ACC112 (cell line): Measurements from ENCODE around the gene ENC1.
A peak's percentile ranks its signal among the peaks of the same experiment; 100 is the strongest.

Experiments used
- H2AFZ ChIP-seq: fragments of 200-600 bp; sonication (generic); one replicate; pipeline ENCODE4 v1.6.0; 2017; ENCODE audit warnings: antibody characterized with exemption, low read length; ENCODE audit not compliant: unreplicated experiment
- H3K27ac ChIP-seq: fragments of 200-600 bp; sonication (generic); 2 replicates; pipeline ENCODE4 v1.5.1; 2014; ENCODE audit warnings: low read depth, mild to moderate bottlenecking, antibody characterized with exemption, low read length, moderate library complexity
- H3K27me3 ChIP-seq: fragments of 200-600 bp; sonication (generic); 2 replicates; pipeline ENCODE4 v1.6.1; 2014; ENCODE audit warnings: mild to moderate bottlenecking, antibody characterized with exemption, low read length, moderate library complexity, mixed read lengths; ENCODE audit not compliant: insufficient read depth
- H3K36me3 ChIP-seq: fragments of 200-600 bp; sonication (generic); 2 replicates; pipeline ENCODE4 v1.6.1; 2016; ENCODE audit warnings: mild to moderate bottlenecking, antibody characterized with exemption, low read length, moderate library complexity, mixed read lengths; ENCODE audit not compliant: insufficient read depth
- H3K4me1 ChIP-seq: fragments of 200-600 bp; sonication (generic); one replicate; pipeline ENCODE4 v1.6.1; 2016; ENCODE audit warnings: low read length, mixed read lengths; ENCODE audit not compliant: insufficient read depth, unreplicated experiment, control insufficient read depth
- H3K4me3 ChIP-seq: fragments of 200-600 bp; sonication (generic); 2 replicates; pipeline ENCODE4 v1.5.1; 2014; ENCODE audit warnings: mild to moderate bottlenecking, low read depth, low read length
- H3K79me2 ChIP-seq: fragments of 200-600 bp; sonication (generic); one replicate; pipeline ENCODE4 v1.6.0; 2016; ENCODE audit warnings: low read length; ENCODE audit not compliant: control insufficient read depth, unreplicated experiment, insufficient read depth

ENC1 gene

DNA sequence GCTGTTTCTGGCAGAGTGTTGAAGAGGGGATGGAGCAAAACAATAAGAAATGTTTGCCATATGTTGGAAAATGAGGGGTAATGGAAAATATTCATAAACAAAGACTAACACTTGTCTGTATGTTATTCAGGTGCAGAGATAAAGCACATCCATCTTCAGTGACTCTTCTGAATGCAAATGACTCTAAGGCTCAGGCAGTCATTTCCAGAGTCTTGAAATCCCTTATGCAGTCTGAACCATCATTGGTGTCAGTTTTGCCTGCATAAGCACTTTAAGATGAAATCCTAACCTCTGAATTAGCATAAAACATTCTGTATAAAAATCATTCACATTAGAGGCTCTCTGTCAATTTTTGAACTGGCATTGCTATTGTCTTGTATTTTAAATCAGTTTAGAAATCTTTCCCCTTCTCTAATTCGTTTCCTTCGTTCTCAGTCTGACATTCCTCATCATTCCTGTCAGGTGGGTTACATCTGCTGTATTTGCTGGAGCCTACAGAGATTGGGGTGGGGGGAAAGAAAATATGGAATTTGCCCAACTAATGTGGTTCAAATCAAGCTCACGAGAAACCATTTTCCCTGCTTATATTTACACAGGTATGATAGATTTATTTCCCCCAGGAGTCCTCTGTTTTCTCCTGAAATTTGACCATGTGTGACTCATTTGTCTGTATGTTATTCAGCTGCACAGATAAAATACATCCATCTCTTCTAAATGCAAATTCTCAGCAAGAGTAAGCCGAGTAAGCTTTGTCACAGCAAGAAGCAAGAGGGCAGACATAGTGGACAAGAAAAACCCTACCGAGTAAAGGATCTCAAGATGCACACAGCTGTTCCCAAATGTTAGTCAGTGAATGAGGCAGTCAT, 31.6 kb downstream of the ENC1 start:
- Histone ChIP-seq H3K27ac (no peak overlapping the region), H3K4me1 (no peaks in the 10 kb centered on the region), H3K79me2 (no peaks in the 10 kb centered on the region), H3K36me3 (no peaks in the 10 kb centered on the region), H3K4me3 (no peak overlapping the region), H2AFZ (no peak overlapping the region), H3K27me3 (no peaks in the 10 kb centered on the region)

DNA sequence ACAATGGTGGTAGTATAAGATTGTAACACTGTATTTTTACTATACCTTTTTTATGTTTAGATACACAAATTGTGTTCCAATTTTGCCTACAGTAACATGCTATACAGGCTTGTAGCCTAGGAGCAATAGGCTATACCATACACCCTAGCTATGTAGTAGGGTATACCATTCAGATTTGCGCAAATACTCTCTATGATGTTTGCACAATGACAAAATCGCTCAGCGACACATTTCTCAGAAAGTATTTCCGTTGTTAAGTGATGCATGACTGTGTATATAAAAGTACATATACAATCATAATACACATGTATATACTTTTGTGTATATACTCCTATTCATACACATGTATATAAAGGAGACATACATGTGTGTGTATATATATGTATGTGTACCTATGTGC, 34.8 kb downstream of the ENC1 start:
- no peak overlapping the region for H3K27ac ChIP-seq
- no peaks in the 10 kb centered on the region for H3K4me1 ChIP-seq
- no peak overlapping the region for H2AFZ ChIP-seq
- H3K36me3 ChIP-seq = no peaks in the 10 kb centered on the region
- H3K4me3 ChIP-seq = no peak overlapping the region
- no peaks in the 10 kb centered on the region for H3K79me2 ChIP-seq
- H3K27me3 ChIP-seq = no peaks in the 10 kb centered on the region

DNA sequence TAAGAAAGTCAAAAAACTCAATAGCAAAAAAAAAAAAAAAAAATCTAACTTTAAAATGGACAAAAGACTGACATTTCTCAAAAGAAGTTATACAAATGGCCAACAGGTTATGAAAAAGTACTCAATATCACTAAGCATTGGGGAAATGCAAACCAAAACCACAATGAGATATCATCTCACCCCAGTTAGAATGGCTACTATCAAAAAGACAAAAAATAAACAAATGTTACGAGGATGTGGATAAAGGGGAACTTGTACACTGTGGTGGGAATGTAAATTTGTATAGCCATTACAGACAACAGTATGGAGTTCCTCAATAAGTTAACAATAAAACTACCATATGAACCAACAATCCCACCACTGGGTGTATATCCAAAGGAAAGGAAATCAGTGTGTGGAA, 37.2 kb downstream of the ENC1 start:
- no peaks in the 10 kb centered on the region for H3K79me2 ChIP-seq
- no peaks in the 10 kb centered on the region for H3K4me1 ChIP-seq
- no peak overlapping the region for H2AFZ ChIP-seq
- no peak overlapping the region for H3K27ac ChIP-seq
- H3K36me3 ChIP-seq = no peaks in the 10 kb centered on the region
- H3K27me3 ChIP-seq = no peaks in the 10 kb centered on the region
- H3K4me3 ChIP-seq = no peak overlapping the region

DNA sequence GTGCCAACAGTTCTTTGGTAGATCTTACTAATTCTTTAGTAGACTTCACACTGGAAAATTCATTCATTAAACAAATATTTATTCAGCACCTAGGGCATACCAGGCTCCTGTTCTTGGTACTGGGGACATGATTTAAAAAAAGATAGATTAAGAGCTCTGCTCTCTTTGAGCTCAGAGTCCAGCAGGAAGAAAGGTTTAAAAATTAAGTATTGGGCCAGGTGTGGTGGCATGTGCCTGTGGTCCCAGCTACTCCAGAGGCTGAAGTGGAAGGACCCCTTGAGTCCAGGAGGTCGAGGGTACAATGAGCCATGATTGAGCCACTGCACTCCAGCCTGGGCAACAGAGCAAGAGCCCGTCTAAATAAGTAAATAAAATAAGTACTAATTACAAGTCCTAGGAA, 41.4 kb downstream of the ENC1 start:
- no peaks in the 10 kb centered on the region for H3K27me3 ChIP-seq
- H3K36me3 ChIP-seq = no peaks in the 10 kb centered on the region
- H3K4me3 ChIP-seq = no peak overlapping the region
- no peak overlapping the region for H2AFZ ChIP-seq
- H3K27ac ChIP-seq = no peak overlapping the region
- H3K79me2 ChIP-seq = no peaks in the 10 kb centered on the region
- peaks cover 12% of the 10 kb centered on the region for H3K4me1 ChIP-seq

DNA sequence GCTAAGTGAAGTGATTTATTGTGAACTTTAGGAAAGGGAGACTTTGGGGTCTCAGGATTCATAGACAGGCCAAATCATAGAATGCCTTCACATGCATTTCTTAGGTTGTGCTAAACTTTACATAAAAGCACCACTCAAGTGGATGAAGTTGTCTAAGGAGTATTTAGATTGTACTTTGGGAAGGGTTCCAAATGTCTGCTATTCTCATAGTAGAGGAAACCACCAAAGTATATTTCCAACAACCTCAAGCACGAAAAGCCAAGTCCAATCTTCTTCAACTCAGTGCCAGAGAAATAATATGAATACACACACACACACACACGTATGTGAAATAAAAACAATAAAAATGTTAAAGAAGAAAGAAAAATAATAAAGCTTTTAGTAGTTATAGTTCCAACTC, 41.8 kb downstream of the ENC1 start:
- Histone ChIP-seq H3K27me3 (no peaks in the 10 kb centered on the region), H3K36me3 (no peaks in the 10 kb centered on the region), H2AFZ (no peak overlapping the region)

DNA sequence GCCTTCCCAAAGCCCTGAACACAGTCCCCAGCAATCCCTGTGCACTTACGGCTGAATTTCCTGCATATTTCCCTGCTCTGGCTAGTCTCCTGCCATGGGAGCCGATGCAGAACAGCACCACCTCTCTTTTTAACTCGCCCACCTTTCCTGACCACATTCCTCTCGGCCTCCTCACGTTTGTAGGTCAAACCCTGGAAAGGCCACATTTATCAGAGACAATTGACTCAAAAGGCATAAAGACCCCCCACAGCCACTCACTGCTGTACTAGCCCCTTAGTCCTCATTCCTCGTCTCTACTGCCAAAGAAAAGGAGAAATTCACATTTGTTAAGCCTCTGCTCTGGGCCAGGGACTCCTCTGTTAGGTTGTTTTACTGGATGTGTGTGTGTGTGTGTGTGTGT, 43.6 kb downstream of the ENC1 start:
- Histone ChIP-seq H2AFZ (no peak overlapping the region), H3K4me3 (no peak overlapping the region), H3K27ac (no peak overlapping the region), H3K4me1 (peaks cover 12% of the 10 kb centered on the region), H3K27me3 (no peaks in the 10 kb centered on the region), H3K79me2 (no peaks in the 10 kb centered on the region), H3K36me3 (no peaks in the 10 kb centered on the region)

More for the DNA sequence above, 41.8 kb downstream of the ENC1 start:
- H3K4me3 ChIP-seq = no peak overlapping the region
- no peaks in the 10 kb centered on the region for H3K79me2 ChIP-seq
- no peak overlapping the region for H3K27ac ChIP-seq
- peaks cover 12% of the 10 kb centered on the region for H3K4me1 ChIP-seq

DNA sequence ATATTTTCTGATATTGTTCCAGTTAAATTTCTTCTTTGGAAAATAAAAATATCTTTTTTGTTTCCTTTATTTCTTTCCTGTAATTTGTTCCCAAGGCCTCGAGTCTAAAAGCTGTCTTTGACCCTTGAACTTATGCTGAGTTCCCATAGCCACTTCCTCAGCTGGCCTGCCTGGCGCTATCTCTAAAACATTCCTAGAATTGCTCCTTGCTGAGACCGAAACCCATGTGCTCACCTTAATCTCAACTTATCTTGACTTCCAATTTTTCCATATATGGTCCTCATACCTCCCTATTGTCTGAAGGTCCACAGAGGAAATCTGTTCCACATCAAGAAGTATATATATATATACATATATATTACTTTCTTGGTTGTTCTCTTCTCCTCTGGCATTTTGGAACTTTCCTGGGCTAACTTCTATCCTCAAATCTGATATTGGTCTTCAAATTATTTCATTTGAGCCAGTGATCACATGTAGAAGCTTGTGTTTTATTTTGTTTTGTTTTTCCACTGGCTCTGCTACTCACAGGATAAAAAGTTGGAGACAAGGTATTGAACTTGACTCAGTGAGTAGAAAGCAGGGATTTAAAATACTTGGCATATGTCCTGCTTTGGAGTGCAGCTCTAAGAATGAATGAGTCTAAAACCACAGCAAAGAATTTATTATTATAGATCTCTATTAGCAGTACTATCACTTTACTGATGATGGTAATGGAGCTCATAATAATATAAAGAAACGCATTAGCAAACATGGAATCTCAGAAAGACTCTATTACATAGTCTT, 45.2 kb downstream of the ENC1 start:
- no peaks in the 10 kb centered on the region for H3K79me2 ChIP-seq
- H3K27ac ChIP-seq = peak overlapping the region; percentile 84
- H3K27me3 ChIP-seq = no peaks in the 10 kb centered on the region
- peak overlapping the region; percentile 96 for H2AFZ ChIP-seq
- H3K36me3 ChIP-seq = no peaks in the 10 kb centered on the region
- no peak overlapping the region for H3K4me3 ChIP-seq
- peaks cover 12% of the 10 kb centered on the region for H3K4me1 ChIP-seq

DNA sequence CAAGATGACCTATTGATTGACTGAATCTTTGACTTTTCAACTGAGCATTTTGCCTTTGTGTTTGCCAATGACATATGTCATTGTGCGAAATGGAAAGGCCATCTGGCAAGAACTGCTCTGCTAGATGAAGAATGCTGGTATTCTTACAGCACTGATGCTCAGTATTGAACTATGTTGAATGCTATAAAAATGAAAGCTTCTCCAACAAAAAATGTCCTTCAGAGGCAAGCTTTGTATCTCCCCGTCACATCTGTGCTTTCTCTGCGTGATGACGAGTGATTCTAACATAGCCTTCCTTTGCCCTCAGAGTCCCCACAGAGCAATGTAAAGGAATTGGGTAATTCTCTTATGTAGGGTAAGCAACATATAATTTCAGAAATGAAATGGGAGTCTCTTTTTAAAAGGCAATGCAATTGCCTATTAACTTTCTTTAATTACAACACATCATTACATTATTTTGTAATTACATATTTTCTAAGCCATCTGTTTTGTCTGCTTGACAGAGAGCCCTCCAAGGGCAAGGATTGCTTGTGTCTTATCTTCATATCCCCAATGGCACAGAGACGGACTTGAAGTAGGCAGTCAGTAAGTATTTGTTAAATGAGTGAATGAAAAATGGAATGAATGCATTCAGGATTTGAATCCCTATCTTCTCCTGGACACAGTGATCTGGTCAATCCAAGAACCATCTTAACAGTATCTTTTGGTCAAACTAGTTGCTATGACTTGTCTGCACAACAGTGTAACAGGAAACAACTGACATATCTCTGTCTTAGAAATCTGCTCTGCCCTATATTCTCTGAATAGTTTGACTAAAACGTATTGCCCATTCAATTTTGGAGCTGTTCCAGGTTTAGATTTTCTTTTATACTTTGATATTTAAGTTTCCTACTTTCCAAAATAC, 46.1 kb downstream of the ENC1 start:
- Histone ChIP-seq H2AFZ (peak overlapping the region; percentile 96), H3K4me1 (peaks cover 12% of the 10 kb centered on the region), H3K27ac (peak overlapping the region; percentile 84), H3K27me3 (no peaks in the 10 kb centered on the region), H3K4me3 (no peak overlapping the region), H3K79me2 (no peaks in the 10 kb centered on the region), H3K36me3 (no peaks in the 10 kb centered on the region)

DNA sequence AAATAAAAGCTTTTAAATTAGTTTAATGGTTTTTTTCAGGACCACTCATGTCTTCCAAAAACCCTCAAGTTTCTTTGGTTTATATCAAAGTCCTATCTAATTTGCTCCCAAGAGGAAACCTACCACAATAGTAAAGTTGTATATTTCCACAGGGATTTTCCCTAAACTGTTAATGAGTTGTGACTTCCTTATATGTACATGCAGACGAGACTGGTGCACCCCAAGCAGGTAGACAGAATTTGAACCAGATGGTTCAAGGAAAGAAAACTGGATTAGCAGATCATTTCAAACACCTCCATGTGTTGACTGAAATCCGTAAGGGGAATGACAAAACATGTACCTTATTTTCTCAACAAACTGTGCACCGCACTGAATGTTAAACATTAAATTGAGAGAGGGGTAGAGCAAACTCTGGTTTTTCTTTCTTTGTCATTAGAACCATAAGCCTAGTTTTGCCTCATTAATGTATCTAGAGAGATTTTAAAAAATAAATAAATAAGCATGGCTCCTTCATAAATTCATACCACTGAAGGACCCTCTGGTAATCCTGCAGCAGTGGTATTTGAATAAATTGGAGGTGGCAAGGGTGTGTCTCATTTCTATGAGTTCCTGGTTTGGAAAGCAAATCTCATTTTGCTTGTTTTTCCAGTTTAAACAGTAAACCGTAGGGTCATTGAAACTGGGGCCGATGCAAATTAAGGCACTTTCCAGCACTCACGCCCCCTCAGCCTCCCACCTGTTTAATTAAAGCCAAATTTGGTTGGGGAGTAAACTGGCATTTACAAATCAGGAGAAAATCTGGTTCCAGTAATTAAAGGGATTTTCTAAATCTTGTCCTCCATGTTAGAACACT, 51.1 kb downstream of the ENC1 start:
- Histone ChIP-seq H2AFZ (no peak overlapping the region), H3K36me3 (no peaks in the 10 kb centered on the region), H3K79me2 (no peaks in the 10 kb centered on the region), H3K27me3 (no peaks in the 10 kb centered on the region), H3K4me3 (no peak overlapping the region), H3K27ac (no peak overlapping the region), H3K4me1 (peaks cover 8% of the 10 kb centered on the region)

DNA sequence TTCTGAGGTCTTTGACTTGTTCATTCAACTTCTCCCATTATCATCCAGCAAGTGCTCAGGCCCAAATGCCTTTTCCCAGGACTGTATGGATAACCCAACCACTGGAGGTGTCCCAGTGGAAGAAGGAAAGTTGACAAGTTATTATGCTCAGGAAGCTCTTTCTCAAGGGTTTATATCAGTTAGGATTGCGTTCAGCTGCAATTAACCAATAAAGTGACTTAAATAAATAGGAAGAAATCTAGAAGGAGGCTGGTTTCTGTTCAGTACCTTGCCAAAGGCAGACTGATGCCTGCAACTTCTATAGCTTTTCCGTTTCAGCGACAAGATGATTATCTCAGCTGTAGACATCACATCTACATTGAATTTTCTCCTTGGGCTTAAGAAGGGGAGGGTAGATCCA, 52.1 kb downstream of the ENC1 start:
- no peaks in the 10 kb centered on the region for H3K27me3 ChIP-seq
- no peak overlapping the region for H2AFZ ChIP-seq
- no peak overlapping the region for H3K4me3 ChIP-seq
- H3K27ac ChIP-seq = no peak overlapping the region
- H3K79me2 ChIP-seq = no peaks in the 10 kb centered on the region
- no peaks in the 10 kb centered on the region for H3K36me3 ChIP-seq
- H3K4me1 ChIP-seq = peaks cover 8% of the 10 kb centered on the region
